Tibial nerve (tissue), 4 donors: ENCODE measurements around the gene GBA2.

Experiments used
- EP300 ChIP-seq, 2 donors: sonication (generic); formaldehyde crosslinking; IDR thresholded peaks; one replicate each; pipeline ENCODE4 v1.6.1; 2017; ENCODE audit warnings: antibody characterized with exemption in 2 of 2, mild to moderate bottlenecking in 1 of 2
- POLR2A ChIP-seq, 2 donors: fragments of 450-650 bp; IDR thresholded peaks; one replicate each; pipeline ENCODE4 v1.6.1; 2017; ENCODE audit warnings: antibody characterized with exemption in 2 of 2, mild to moderate bottlenecking in 2 of 2, moderate library complexity in 2 of 2
- TF ChIP-seq, protein P1 (sequence below), 5 experiments: fragments of 200-600 bp in 3 of 5; fragments of 450-650 bp in 2 of 5; sonication (generic) in 3 of 5; IDR thresholded peaks; one replicate each; pipeline ENCODE4 v1.5.1; 2016 to 2019; ENCODE audit warnings: antibody characterized with exemption in 5 of 5, mild to moderate bottlenecking in 3 of 5, moderate library complexity in 2 of 5

DNA sequence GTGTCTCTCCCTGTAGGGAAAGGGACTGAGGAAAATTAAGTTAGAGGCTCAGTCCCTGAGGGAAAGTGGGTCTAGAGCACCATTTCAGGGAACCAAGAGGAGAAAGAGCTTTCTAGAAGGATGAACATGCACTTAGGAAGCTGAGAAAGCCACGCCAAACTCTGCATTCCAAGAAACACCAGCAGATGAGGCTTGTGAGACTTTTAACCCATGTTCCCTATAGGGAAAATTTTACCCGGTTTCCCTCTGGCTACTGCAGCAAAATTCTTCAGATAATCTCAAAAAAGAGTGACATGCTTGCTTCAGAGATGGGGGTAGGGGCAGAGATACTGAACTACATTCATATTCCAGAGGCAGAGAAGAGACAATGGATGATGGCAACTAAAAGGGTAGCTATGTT is 25.6 kb downstream of the GBA2 start:
- TF ChIP-seq, protein P1, sequence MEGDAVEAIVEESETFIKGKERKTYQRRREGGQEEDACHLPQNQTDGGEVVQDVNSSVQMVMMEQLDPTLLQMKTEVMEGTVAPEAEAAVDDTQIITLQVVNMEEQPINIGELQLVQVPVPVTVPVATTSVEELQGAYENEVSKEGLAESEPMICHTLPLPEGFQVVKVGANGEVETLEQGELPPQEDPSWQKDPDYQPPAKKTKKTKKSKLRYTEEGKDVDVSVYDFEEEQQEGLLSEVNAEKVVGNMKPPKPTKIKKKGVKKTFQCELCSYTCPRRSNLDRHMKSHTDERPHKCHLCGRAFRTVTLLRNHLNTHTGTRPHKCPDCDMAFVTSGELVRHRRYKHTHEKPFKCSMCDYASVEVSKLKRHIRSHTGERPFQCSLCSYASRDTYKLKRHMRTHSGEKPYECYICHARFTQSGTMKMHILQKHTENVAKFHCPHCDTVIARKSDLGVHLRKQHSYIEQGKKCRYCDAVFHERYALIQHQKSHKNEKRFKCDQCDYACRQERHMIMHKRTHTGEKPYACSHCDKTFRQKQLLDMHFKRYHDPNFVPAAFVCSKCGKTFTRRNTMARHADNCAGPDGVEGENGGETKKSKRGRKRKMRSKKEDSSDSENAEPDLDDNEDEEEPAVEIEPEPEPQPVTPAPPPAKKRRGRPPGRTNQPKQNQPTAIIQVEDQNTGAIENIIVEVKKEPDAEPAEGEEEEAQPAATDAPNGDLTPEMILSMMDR (IDR thresholded peaks at IDR 0.05) = no peak
- TF ChIP-seq POLR2A (IDR thresholded peaks at IDR 0.05) = no peak
- TF ChIP-seq EP300 (IDR thresholded peaks at IDR 0.05) = no peak
